Measurements from ENCODE around the gene NPPB.
A peak's percentile ranks its signal among the peaks of the same experiment; 100 is the strongest.
"Not testable (repeated sequence)": the region's sequence is repeated elsewhere in the genome, so short reads cannot be mapped to it uniquely, and the experiment has no call there.

NPPB gene

DNA sequence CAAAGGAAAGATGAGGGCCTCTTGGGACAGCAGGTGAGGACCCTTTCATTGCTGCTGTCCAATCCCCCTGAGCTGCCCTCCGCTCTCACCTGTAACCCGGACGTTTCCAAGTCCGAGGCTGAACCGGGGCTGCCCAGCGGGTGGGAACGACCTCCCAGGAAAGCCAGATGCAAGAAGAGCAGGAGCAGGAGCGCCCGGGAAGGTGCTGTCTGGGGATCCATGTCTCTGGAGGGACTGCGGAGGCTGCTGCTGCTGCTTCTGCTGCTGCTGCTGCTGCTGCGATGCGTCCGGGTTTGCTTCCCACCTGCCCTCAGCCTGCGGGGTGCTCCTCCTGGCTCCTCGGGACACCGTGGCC is at the start of gene NPPB:
NPPB (minus strand) TSS at position 333 of the 355 bp plus-strand sequence; CDS start at position 221, 112 bp downstream.
- no peak within 1 kb of the TSS for H3K4me3 ChIP-seq (ENCODE audit: low read depth, low read length)
- TF ChIP-seq, protein P1, sequence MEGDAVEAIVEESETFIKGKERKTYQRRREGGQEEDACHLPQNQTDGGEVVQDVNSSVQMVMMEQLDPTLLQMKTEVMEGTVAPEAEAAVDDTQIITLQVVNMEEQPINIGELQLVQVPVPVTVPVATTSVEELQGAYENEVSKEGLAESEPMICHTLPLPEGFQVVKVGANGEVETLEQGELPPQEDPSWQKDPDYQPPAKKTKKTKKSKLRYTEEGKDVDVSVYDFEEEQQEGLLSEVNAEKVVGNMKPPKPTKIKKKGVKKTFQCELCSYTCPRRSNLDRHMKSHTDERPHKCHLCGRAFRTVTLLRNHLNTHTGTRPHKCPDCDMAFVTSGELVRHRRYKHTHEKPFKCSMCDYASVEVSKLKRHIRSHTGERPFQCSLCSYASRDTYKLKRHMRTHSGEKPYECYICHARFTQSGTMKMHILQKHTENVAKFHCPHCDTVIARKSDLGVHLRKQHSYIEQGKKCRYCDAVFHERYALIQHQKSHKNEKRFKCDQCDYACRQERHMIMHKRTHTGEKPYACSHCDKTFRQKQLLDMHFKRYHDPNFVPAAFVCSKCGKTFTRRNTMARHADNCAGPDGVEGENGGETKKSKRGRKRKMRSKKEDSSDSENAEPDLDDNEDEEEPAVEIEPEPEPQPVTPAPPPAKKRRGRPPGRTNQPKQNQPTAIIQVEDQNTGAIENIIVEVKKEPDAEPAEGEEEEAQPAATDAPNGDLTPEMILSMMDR (IDR thresholded peaks at IDR 0.05; ENCODE audit: low read depth, low read length), result no peak

DNA sequence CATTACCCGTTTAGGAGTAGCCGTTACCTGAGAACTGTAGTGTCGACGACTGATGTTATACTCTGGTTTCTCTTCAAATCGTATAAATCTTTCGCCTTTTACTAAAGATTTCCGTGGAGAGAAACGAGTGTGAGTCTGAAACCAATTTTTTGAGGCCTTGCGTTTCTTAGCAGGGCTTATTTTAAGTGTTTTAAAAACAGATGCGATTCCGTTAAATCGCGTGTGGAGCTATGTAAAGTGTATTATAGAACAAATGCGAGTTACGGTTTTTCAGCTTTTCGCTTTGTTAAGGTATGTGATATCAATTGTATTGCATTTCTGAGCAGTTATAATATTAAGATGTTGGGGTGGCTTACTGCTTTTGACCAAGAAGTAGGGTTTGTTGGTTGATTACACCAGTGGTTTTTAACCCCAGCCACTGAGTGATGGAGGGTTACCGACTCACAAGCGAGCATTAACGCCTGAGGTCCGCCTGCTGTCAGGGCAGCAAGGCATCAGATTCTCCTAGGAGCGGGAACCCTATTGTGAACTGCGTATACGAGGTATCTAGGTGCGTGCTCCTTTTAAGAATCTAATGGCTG is 49.4 kb upstream of the NPPB start:
- peak overlapping the region; percentile 64 for H3K4me3 ChIP-seq (ENCODE audit: low read depth, low read length)
- TF ChIP-seq, protein P1 (IDR thresholded peaks at IDR 0.05; ENCODE audit: low read depth, low read length), result no peak

DNA sequence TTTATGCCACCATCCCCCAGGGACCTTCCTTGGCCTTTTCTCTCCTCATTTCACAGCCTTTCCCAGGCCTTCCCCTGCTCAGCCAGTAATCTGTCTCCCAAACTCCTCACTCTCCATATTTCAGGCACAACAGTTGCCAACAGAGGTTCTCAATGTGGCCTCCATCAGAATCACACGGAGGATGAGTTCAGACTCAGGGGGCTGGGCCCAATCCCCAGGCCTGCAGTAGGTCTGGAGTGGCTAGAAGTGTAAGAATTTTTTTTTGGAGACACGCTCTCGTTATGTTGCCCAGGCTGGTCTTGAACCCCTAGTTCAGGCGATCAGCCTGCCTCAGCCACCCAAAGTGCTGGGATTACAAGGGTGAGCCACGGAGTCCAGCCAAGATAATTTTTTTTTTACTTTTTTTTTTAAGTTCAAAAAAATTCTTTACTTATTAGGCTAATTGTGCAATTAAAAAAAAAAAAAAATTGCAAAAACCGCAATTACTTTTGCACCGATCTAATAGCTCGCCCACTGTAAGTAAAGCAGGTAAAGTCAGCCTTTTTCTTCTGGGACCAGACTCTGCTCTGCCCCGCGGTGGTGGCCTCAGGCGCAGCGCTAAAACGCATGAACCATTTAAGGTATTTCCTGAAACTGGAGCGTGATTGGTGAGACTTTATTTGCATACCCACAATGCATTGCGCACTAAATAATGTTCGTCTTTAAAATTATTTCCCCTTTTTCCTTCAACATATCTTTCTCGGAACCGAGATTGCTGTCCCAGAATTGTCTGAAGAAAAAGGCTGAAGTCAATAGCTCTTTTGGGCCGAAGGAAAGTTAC is 48.7 kb upstream of the NPPB start:
- no peak overlapping the region for H3K4me3 ChIP-seq (ENCODE audit: low read depth, low read length)
- TF ChIP-seq, protein P1 (IDR thresholded peaks at IDR 0.05; ENCODE audit: low read depth, low read length), result peak; percentile 65

DNA sequence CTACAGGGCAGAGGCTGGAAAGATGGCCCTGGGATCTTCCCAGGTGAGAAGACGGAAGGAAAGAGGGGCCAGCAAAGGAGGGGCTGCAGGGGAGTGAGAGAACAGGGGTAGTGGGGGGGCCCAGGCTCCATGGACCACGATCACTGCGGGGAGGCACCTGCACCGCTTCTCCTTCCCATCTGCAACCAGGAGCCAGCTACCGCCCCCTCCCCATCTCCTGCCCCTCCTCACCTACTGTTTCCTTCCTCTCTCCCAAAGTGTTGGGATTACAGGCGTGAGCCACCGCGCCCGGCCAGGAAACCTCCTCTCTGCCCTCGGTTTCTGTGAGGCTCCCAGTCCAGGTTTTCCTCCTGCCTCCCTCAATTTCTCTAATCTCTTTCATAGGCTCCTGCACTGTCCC is 48.1 kb upstream of the NPPB start:
- TF ChIP-seq, protein P1 (IDR thresholded peaks at IDR 0.05; ENCODE audit: low read depth, low read length), result no peak
- no peak overlapping the region for H3K4me3 ChIP-seq (ENCODE audit: low read depth, low read length)

DNA sequence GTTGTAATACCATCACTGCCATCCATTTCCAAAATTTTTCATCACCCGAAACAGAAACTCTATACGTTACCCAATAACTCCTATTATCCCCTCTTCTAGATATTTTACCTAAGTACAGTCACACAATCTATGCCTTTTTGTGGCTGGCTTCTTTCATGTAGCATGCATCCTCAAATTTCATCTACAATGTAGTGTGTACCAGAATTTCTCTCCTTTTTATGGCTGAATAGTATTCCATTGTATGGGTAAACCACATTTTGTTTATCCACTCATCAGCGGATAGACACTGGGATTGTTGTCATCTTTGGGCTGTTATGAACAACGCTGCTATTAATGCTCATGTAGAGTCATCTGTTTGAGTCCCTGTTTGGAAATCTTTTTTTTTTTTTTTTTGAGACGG is 46.2 kb upstream of the NPPB start:
- H3K4me3 ChIP-seq (ENCODE audit: low read depth, low read length), result no peak overlapping the region
- TF ChIP-seq, protein P1 (IDR thresholded peaks at IDR 0.05; ENCODE audit: low read depth, low read length), result no peak

DNA sequence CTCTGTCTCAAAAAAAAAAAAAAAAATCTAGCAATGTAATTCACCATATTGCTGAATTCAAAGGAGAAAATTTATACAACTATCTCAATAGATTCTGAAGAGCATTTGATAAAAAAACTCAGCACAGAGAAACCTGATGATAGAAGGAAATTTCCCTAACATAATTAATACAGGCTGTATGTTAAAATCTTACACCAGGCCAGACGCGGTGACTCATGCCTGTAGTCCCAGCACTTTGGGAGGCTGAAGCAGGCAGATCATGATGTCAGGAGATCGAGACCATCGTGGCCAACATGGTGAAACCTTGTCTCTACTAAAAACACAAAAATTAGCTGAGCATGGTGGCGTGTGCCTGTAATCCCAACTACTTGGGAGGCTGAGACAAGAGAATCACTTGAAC is 45.4 kb upstream of the NPPB start:
- not testable (repeated sequence) for H3K4me3 ChIP-seq (ENCODE audit: low read depth, low read length)

DNA sequence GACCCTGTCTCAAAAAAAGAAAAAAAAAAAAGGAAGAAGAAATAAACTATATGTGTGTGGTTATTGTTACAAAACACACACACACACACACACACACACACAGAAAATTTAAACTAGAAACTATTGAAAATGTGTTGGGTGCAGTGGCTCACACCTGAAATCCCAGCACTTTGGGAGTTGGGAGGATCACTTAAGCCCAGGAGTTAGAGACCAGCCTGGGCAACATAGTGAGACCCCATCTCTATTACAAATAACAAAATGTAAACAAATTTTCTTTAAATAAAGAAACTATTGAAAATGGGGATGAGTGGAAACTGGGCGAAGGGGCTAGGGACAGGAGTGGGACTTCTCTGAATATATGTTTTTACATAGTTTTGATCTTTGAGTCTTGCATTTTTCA is 44.5 kb upstream of the NPPB start:
- H3K4me3 ChIP-seq (ENCODE audit: low read depth, low read length), result no peak overlapping the region
- TF ChIP-seq, protein P1 (IDR thresholded peaks at IDR 0.05; ENCODE audit: low read depth, low read length), result no peak

DNA sequence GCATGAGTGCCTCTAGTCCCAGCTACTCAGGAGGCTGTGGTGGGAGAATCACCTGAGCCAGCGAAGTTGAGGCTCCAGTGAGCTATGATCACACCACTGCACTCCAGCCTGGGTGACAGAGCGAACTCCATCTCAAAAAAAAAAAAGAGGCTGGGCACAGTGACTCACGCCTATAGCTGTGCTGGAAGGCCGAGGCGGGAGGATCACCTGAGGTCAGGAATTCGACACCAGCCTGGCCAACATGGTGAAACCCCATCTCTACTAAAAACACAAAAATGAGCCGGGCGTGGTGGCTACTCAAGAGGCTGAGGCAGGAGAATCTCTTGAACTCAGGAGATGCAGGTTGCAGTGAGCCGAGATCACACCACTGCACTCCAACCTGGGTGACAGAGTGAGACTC is 42.7 kb upstream of the NPPB start:
- not testable (repeated sequence) for H3K4me3 ChIP-seq (ENCODE audit: low read depth, low read length)
